H9 (cell line): Measurements from ENCODE around the gene ARHGDIA. TPM values are rescaled to one million over a fixed set of nuclear protein-coding genes. Genes with fewer than 3 reads are reported as not detected.

Source experiments
- DNase-seq: peaks from one replicate; pipeline ENCODE4 v3.0.0-alpha.2; 2017
- H2AFZ ChIP-seq: one replicate; pipeline ENCODE4 v1.6.1; 2013; ENCODE audit warnings: mild to moderate bottlenecking, low read length, control low read depth, moderate library complexity
- H2AK5ac ChIP-seq: 2 replicates; pipeline ENCODE4 v1.6.1; 2013; ENCODE audit warnings: low read length, control low read depth, mixed read lengths; ENCODE audit not compliant: insufficient read length
- H2BK120ac ChIP-seq: one replicate; pipeline ENCODE4 v1.6.1; 2013; ENCODE audit warnings: low read depth, mild to moderate bottlenecking, low read length, control low read depth, inconsistent platforms; ENCODE audit not compliant: poor library complexity, severe bottlenecking
- H2BK12ac ChIP-seq: 2 replicates; pipeline ENCODE4 v1.6.1; 2013; ENCODE audit warnings: low read length, control low read depth, mixed read lengths, low read depth; ENCODE audit not compliant: insufficient read length
- H2BK15ac ChIP-seq: 2 replicates; pipeline ENCODE4 v1.6.1; 2013; ENCODE audit warnings: low read depth, low read length, control low read depth
- H2BK20ac ChIP-seq: one replicate; pipeline ENCODE4 v1.6.1; 2013; ENCODE audit warnings: low read depth, mild to moderate bottlenecking, low read length, control low read depth, inconsistent platforms; ENCODE audit not compliant: poor library complexity, severe bottlenecking
- H2BK5ac ChIP-seq: 2 replicates; pipeline ENCODE4 v1.6.1; 2013; ENCODE audit warnings: low read length, control low read depth, mixed read lengths; ENCODE audit not compliant: insufficient read length
- H3K14ac ChIP-seq: 2 replicates; pipeline ENCODE4 v1.6.1; 2013; ENCODE audit warnings: low read length, control low read depth; ENCODE audit not compliant: insufficient read depth
- H3K18ac ChIP-seq: 2 replicates; pipeline ENCODE4 v1.6.1; 2013; ENCODE audit warnings: low read depth, mild to moderate bottlenecking, mixed read lengths, low read length, control low read depth; ENCODE audit not compliant: insufficient read length
- H3K23ac ChIP-seq: 2 replicates; pipeline ENCODE4 v1.6.1; 2013; ENCODE audit warnings: low read length, control low read depth, mixed read lengths, low read depth; ENCODE audit not compliant: insufficient read length
- H3K23me2 ChIP-seq: 2 replicates; pipeline ENCODE4 v1.6.1; 2013; ENCODE audit warnings: low read depth, mild to moderate bottlenecking, mixed read lengths, low read length, control low read depth; ENCODE audit not compliant: insufficient read length, poor library complexity, severe bottlenecking
- H3K27ac ChIP-seq: 2 replicates; pipeline ENCODE4 v1.5.1; 2013; ENCODE audit warnings: low read length, control low read depth, mixed read lengths, low read depth; ENCODE audit not compliant: insufficient read length
- H3K27me3 ChIP-seq: 2 replicates; pipeline ENCODE4 v1.6.1; 2013; ENCODE audit warnings: low read length, control low read depth, inconsistent platforms; ENCODE audit not compliant: insufficient read depth
- H3K4ac ChIP-seq: 2 replicates; pipeline ENCODE4 v1.6.1; 2013; ENCODE audit warnings: low read depth, mild to moderate bottlenecking, control low read depth, inconsistent platforms, low read length, moderate library complexity
- H3K4me1 ChIP-seq: 2 replicates; pipeline ENCODE4 v1.6.1; 2013; ENCODE audit warnings: low read length, control low read depth, inconsistent platforms; ENCODE audit not compliant: insufficient read depth
- H3K4me2 ChIP-seq: 2 replicates; pipeline ENCODE4 v1.6.1; 2013; ENCODE audit warnings: low read length, control low read depth, mixed read lengths; ENCODE audit not compliant: insufficient read length, insufficient read depth
- H3K56ac ChIP-seq: 2 replicates; pipeline ENCODE4 v1.6.1; 2013; ENCODE audit warnings: low read depth, mild to moderate bottlenecking, mixed read lengths, low read length, control low read depth; ENCODE audit not compliant: insufficient read length
- H3K79me1 ChIP-seq: 2 replicates; pipeline ENCODE4 v1.6.1; 2013; ENCODE audit warnings: low read depth, mild to moderate bottlenecking, moderate library complexity, low read length, control low read depth, inconsistent platforms; ENCODE audit not compliant: insufficient read depth, poor library complexity, severe bottlenecking
- H3K79me2 ChIP-seq: 2 replicates; pipeline ENCODE4 v1.6.1; 2013; ENCODE audit warnings: low read length, control low read depth, inconsistent platforms; ENCODE audit not compliant: insufficient read depth
- H3K9ac ChIP-seq: 2 replicates; pipeline ENCODE4 v1.6.1; 2013; ENCODE audit warnings: low read length, control low read depth, mixed read lengths; ENCODE audit not compliant: insufficient read length; ENCODE audit errors: extremely low read depth
- H3K9me3 ChIP-seq: one replicate; pipeline ENCODE4 v1.6.1; 2013; ENCODE audit warnings: low read depth, low read length, inconsistent platforms; ENCODE audit not compliant: control insufficient read depth
- H3T11ph ChIP-seq: one replicate; pipeline ENCODE4 v1.6.1; 2013; ENCODE audit warnings: mild to moderate bottlenecking, low read length, control low read depth, inconsistent platforms
- H4K20me1 ChIP-seq: one replicate; pipeline ENCODE4 v1.6.1; 2013; ENCODE audit not compliant: control insufficient read depth, insufficient read length, insufficient read depth
- H4K5ac ChIP-seq: 2 replicates; pipeline ENCODE4 v1.6.1; 2013; ENCODE audit warnings: low read depth, mild to moderate bottlenecking, mixed read lengths, low read length, control low read depth; ENCODE audit not compliant: insufficient read length
- H4K8ac ChIP-seq: replicated peaks from 2 replicates; pipeline ENCODE4 v1.6.1; 2013; ENCODE audit warnings: low read length, control low read depth, mixed read lengths, low read depth; ENCODE audit not compliant: insufficient read length
- H4K91ac ChIP-seq: 2 replicates; pipeline ENCODE4 v1.6.1; 2013; ENCODE audit warnings: low read depth, mild to moderate bottlenecking, moderate library complexity, mixed read lengths, low read length, control low read depth; ENCODE audit not compliant: insufficient read length
- H3K27ac Mint-ChIP-seq, 3 experiments: 2 replicates in 2 of 3; 3 replicates in 1 of 3; pipeline ENCODE4 v1.8.0; 2020 to 2021; ENCODE audit warnings: mixed read lengths in 3 of 3, mild to moderate bottlenecking in 1 of 3, moderate library complexity in 1 of 3
- H3K27me3 Mint-ChIP-seq: 2 replicates; pipeline ENCODE4 v1.8.0; 2021; ENCODE audit warnings: low read depth, mild to moderate bottlenecking, moderate library complexity, mixed read lengths
- H3K36me3 Mint-ChIP-seq, 3 experiments: 2 replicates in 2 of 3; 3 replicates in 1 of 3; pipeline ENCODE4 v1.8.0; 2020 to 2021; ENCODE audit warnings: low read depth in 3 of 3, mixed read lengths in 3 of 3; ENCODE audit not compliant: insufficient read depth in 1 of 3
- H3K4me1 Mint-ChIP-seq, 2 experiments: 2 replicates each; pipeline ENCODE4 v1.8.0; 2020; ENCODE audit warnings: mixed read lengths in 2 of 2
- H3K4me3 Mint-ChIP-seq, 2 experiments: 2 replicates in 1 of 2; 3 replicates in 1 of 2; pipeline ENCODE4 v1.8.0; 2020 to 2021; ENCODE audit warnings: mild to moderate bottlenecking in 2 of 2, mixed read lengths in 2 of 2, moderate library complexity in 1 of 2
- H3K9me3 Mint-ChIP-seq, 2 experiments: 2 replicates in 1 of 2; 3 replicates in 1 of 2; pipeline ENCODE4 v1.8.0; 2020; ENCODE audit warnings: mild to moderate bottlenecking in 2 of 2, mixed read lengths in 2 of 2, moderate library complexity in 1 of 2
- WGBS: extraction: QIAGEN DNeasy Blood & Tissue Kit; methylation state at CpG from one replicate; pipeline ENCODE4 v1.1.7; 2013; ENCODE audit warnings: missing lambda C conversion rate, low lambda C conversion rate, mixed read lengths; ENCODE audit not compliant: insufficient read length; ENCODE audit errors: extremely low coverage; 5-methylcytosine and 5-hydroxymethylcytosine counted together
- total RNA-seq: library from RNA; stranded (reverse); gene quantifications from 2 replicates; pipeline ENCODE4 v1.2.1, GENCODE V29; 2021
- TF ChIP-seq, protein P1 (sequence below): fragments of 200-600 bp; sonication (generic); conservative IDR thresholded peaks from 3 replicates; pipeline ENCODE4 v1.8.0; 2021; ENCODE audit warnings: antibody characterized with exemption, mild to moderate bottlenecking

The ARHGDIA gene
- total RNA-seq, 1 experiment from 2014 or later, result 247 TPM

DNA sequence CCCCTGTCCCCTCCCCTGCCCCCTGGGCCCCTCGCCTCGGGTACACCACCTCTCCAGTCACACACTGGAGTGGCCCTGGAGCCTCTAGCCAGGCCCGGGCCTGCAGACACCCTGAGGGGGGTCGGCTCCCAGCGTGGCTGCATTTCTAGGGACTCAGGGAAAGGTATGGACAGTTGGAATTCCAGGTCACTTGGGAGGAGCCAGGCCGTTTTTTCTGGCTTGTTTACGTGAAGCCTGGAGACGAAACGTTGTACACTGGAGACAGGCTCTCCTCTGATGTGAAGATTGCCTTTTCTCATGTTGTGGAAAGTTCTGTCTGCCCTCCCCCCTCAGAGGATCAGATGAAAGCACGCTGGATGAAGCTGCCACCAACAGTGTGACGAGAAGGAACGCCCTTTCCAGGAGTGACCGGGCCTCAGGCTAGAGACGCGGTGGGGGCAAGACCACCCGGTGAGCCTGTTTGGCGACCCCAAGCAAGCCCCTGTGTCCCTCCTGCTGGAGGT is 32.3 kb downstream of the ARHGDIA start:
- Histone ChIP-seq H4K91ac (no peak overlapping the region), H4K5ac (no peak overlapping the region), H2AFZ (no peak overlapping the region), H3K18ac (no peak overlapping the region), H2BK12ac (no peak overlapping the region), H3K9ac (no peak overlapping the region), H3K14ac (no peak overlapping the region), H3K4me1 (no peaks in the 10 kb centered on the region), H3T11ph (no peak overlapping the region), H3K27me3 (no peaks in the 10 kb centered on the region), H3K27ac (no peak overlapping the region), H3K23me2 (peaks cover 6% of the 10 kb centered on the region), H4K20me1 (no peaks in the 10 kb centered on the region), H3K56ac (no peak overlapping the region), H3K9me3 (no peaks in the 10 kb centered on the region), H3K4ac (no peak overlapping the region), H2BK120ac (no peak overlapping the region), H4K8ac (no peak overlapping the region), H3K79me2 (peaks cover 2% of the 10 kb centered on the region; the same call in 1 of the 2 replicates), H2BK5ac (no peak overlapping the region), H3K23ac (no peak overlapping the region), H3K4me2 (no peak overlapping the region), H2BK15ac (no peak overlapping the region), H2BK20ac (no peak overlapping the region), H2AK5ac (no peak overlapping the region), H3K79me1 (no peaks in the 10 kb centered on the region)
- Mint-ChIP-seq H3K27me3 (no peaks in the 10 kb centered on the region; the same call in 1 of the 2 replicates), H3K36me3 (peaks cover 3 to 17% (median 14%) of the 10 kb centered on the region in 3 experiments; a peak in 6 of 7 replicates), H3K9me3 (no peaks in the 10 kb centered on the region), H3K4me1 (peaks cover 5 to 6% of the 10 kb centered on the region in 2 experiments; a peak in 3 of 4 replicates), H3K4me3 (no peak overlapping the region), H3K27ac (peak overlapping the region in 1 of 3 experiments; percentile 92; a peak in 2 of 7 replicates)
- TF ChIP-seq, protein P1, sequence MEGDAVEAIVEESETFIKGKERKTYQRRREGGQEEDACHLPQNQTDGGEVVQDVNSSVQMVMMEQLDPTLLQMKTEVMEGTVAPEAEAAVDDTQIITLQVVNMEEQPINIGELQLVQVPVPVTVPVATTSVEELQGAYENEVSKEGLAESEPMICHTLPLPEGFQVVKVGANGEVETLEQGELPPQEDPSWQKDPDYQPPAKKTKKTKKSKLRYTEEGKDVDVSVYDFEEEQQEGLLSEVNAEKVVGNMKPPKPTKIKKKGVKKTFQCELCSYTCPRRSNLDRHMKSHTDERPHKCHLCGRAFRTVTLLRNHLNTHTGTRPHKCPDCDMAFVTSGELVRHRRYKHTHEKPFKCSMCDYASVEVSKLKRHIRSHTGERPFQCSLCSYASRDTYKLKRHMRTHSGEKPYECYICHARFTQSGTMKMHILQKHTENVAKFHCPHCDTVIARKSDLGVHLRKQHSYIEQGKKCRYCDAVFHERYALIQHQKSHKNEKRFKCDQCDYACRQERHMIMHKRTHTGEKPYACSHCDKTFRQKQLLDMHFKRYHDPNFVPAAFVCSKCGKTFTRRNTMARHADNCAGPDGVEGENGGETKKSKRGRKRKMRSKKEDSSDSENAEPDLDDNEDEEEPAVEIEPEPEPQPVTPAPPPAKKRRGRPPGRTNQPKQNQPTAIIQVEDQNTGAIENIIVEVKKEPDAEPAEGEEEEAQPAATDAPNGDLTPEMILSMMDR, result no peak
- DNase-seq, result no peak
- no CpG with 5 or more reads among the region's 17 CpGs for WGBS
